Activated CD8-positive, alpha-beta memory T cell treated with anti-CD3 and anti-CD28 coated beads, Interleukin-2, amount 50 U/mL, for 1 hour (primary cell): ENCODE measurements around the gene NUP98.
"Not testable (repeated sequence)": the region's sequence is repeated elsewhere in the genome, so short reads cannot be mapped to it uniquely, and the experiment has no call there.

ENCODE experiments used
- DNase-seq: peaks from one replicate; pipeline ENCODE4 v3.0.0-alpha.2; 2020; ENCODE audit errors: extremely low read depth

NUP98 gene

GRCh38 chr11:3669742-3670183 is 127.6 kb downstream of the NUP98 start:
- no peak for DNase-seq

- DNase-seq: no peak
These were observed 128.2 kb downstream of the NUP98 start for GRCh38 chr11:3669128-3669527.

- no peak for DNase-seq
These were observed 130.0 kb downstream of the NUP98 start for GRCh38 chr11:3667149-3668035.

GRCh38 chr11:3666023-3666530 is 131.3 kb downstream of the NUP98 start:
- no peak for DNase-seq

GRCh38 chr11:3665336-3666022 is 131.9 kb downstream of the NUP98 start:
- DNase-seq: no peak

GRCh38 chr11:3664032-3664630 is 133.2 kb downstream of the NUP98 start:
- no peak for DNase-seq

GRCh38 chr11:3662856-3663255 is 134.5 kb downstream of the NUP98 start:
- DNase-seq: no peak

- DNase-seq: no peak
These were observed 136.4 kb downstream of the NUP98 start for GRCh38 chr11:3660960-3661359.

- DNase-seq: no peak
These were observed 137.5 kb downstream of the NUP98 start for GRCh38 chr11:3659595-3660515.

GRCh38 chr11:3658252-3658651 is 139.1 kb downstream of the NUP98 start:
- no peak for DNase-seq

GRCh38 chr11:3657331-3657730 is 140.0 kb downstream of the NUP98 start:
- DNase-seq: not testable (repeated sequence)

- DNase-seq: no peak
These were observed 141.8 kb downstream of the NUP98 start for GRCh38 chr11:3655547-3655946.

- DNase-seq: not testable (repeated sequence)
These were observed 144.8 kb downstream of the NUP98 start for GRCh38 chr11:3652514-3652913.

- DNase-seq: not testable (repeated sequence)
These were observed 148.0 kb downstream of the NUP98 start for GRCh38 chr11:3649374-3649773.

GRCh38 chr11:3648843-3649242 is 148.5 kb downstream of the NUP98 start:
- DNase-seq: not testable (repeated sequence)

GRCh38 chr11:3645552-3645951 is 151.8 kb downstream of the NUP98 start:
- DNase-seq: no peak

GRCh38 chr11:3644817-3645235 is 152.5 kb downstream of the NUP98 start, which contains the start of gene ART1:
Gene ART1, plus strand, starts transcription at chr11:3645128. Its CDS starts 14,086 bp downstream, at chr11:3659214.
- DNase-seq: no peak

GRCh38 chr11:3643102-3643546 is 154.2 kb downstream of the NUP98 start:
- DNase-seq: not testable (repeated sequence)

GRCh38 chr11:3642071-3642951 is 155.0 kb downstream of the NUP98 start:
- peak; percentile 10 for DNase-seq

- no peak for DNase-seq
These were observed 155.7 kb downstream of the NUP98 start, which contains the start of gene ART5 for GRCh38 chr11:3641701-3642070. Gene ART5, minus strand, starts transcription at chr11:3641992. Its CDS starts 130 bp downstream, at chr11:3641862.
